HCT116 (cell line): ENCODE results near the gene TUBD1. TPM values are rescaled to one million over a fixed set of nuclear protein-coding genes. Genes with fewer than 3 reads are reported as not detected.

ENCODE experiments used
- ATAC-seq: fragments of 200-7000 bp; cut with Tn5 transposase; 2 replicates; pipeline ENCODE4 v1.9.1; 2020; ENCODE audit warnings: mild to moderate bottlenecking, moderate library complexity
- BruUV-seq: library from RNA; stranded (reverse); fragments of 400-500 nt; replicated peaks from 2 replicates; lab custom pipeline; 2021; lab: Mats Ljungman, UMichigan
- CTCF ChIA-PET: fragments of 300-600 bp; sonication (Branson Sonifier 250); formaldehyde crosslinking; loops from one replicate; lab custom pipeline; 2021; ENCODE audit warnings: antibody characterized with exemption; lab: Charles Lee
- POLR2A ChIA-PET: fragments of 300-600, 350-600 bp; sonication (Branson Sonifier 250); formaldehyde crosslinking; loops from one replicate; lab custom pipeline; 2021; ENCODE audit warnings: antibody characterized with exemption; lab: Charles Lee
- RAD21 ChIA-PET, 2 experiments: fragments of 300-600 bp; sonication (Branson Sonifier 250); formaldehyde crosslinking; loops; one replicate each; lab custom pipeline; 2023; ENCODE audit warnings: low total read pairs in 2 of 2; ENCODE audit not compliant: uncharacterized antibody in 2 of 2, unreplicated experiment in 2 of 2, low non-redundant PET in 1 of 2; lab: Charles Lee
- DNase-seq: peaks from one replicate; pipeline ENCODE4 v3.0.0-alpha.2; 2010; ENCODE audit warnings: low read depth, low spot score
- H2AFZ ChIP-seq: fragments of 200-600 bp; shearing (Covaris generic), sonication (generic); 2 replicates; pipeline ENCODE4 v1.6.1; 2017; ENCODE audit warnings: low read depth, mixed run types, mixed read lengths, antibody characterized with exemption, low read length; ENCODE audit not compliant: poor library complexity, severe bottlenecking
- H3K27ac ChIP-seq: 2 replicates; pipeline ENCODE4 v1.5.1; 2012; ENCODE audit warnings: low read depth, low read length
- H3K27me3 ChIP-seq: fragments of 200-600 bp; sonication (generic); 2 replicates; pipeline ENCODE4 v1.6.1; 2016; ENCODE audit warnings: mixed run types, low read length, mixed read lengths; ENCODE audit not compliant: insufficient read depth
- H3K36me3 ChIP-seq, 2 experiments: fragments of 200-500 bp in 1 of 2; fragments of 200-600 bp in 1 of 2; sonication (Bioruptor generic) in 1 of 2; sonication (generic) in 1 of 2; 2 replicates each; pipeline versions ENCODE4 v1.5.1 to v1.6.1; 2014 to 2016; ENCODE audit warnings: low read length in 2 of 2, inconsistent platforms in 1 of 2, mixed read lengths in 1 of 2, mixed run types in 1 of 2; ENCODE audit not compliant: insufficient read depth in 2 of 2, control insufficient read depth in 1 of 2
- H3K4me1 ChIP-seq, 2 experiments: fragments of 200-600 bp in 1 of 2; sonication (generic) in 1 of 2; 2 replicates each; pipeline versions ENCODE4 v1.5.1 to v1.6.1; 2012 to 2017; ENCODE audit warnings: low read length in 2 of 2, inconsistent platforms in 1 of 2, mild to moderate bottlenecking in 1 of 2, mixed read lengths in 1 of 2, mixed run types in 1 of 2, moderate library complexity in 1 of 2; ENCODE audit not compliant: insufficient read depth in 2 of 2, control insufficient read depth in 1 of 2
- H3K4me2 ChIP-seq: fragments of 200-600 bp; sonication (generic); 2 replicates; pipeline ENCODE4 v1.6.1; 2017; ENCODE audit warnings: mixed run types, low read length, mixed read lengths
- H3K4me3 ChIP-seq, 2 experiments: fragments of 200-600 bp in 1 of 2; sonication (generic) in 1 of 2; replicated peaks in 1 of 2; 2 replicates each; pipeline ENCODE4 v1.5.1; 2011 to 2016; ENCODE audit warnings: low read length in 2 of 2, control low read depth in 1 of 2, low read depth in 1 of 2, mild to moderate bottlenecking in 1 of 2, mixed read lengths in 1 of 2, mixed run types in 1 of 2
- H3K79me2 ChIP-seq: fragments of 200-600 bp; sonication (generic); 2 replicates; pipeline ENCODE4 v1.6.1; 2017; ENCODE audit warnings: mild to moderate bottlenecking, mixed run types, low read length, moderate library complexity, mixed read lengths; ENCODE audit not compliant: insufficient read depth
- H3K9ac ChIP-seq: fragments of 200-600 bp; sonication (generic); 2 replicates; pipeline ENCODE4 v1.6.1; 2016; ENCODE audit warnings: low read length, mixed read lengths
- H3K9me2 ChIP-seq: fragments of 200-600 bp; sonication (generic), shearing (Covaris generic); 2 replicates; pipeline ENCODE4 v1.6.1; 2017; ENCODE audit warnings: mixed run types, mild to moderate bottlenecking, moderate library complexity; ENCODE audit not compliant: insufficient read depth
- H3K9me3 ChIP-seq, 2 experiments: fragments of 200-500 bp in 1 of 2; fragments of 200-600 bp in 1 of 2; sonication (Bioruptor generic) in 1 of 2; sonication (generic) in 1 of 2; 2 replicates each; pipeline ENCODE4 v1.6.1; 2014 to 2017; ENCODE audit warnings: low read length in 2 of 2, mixed read lengths in 2 of 2, inconsistent platforms in 1 of 2, low read depth in 1 of 2, mild to moderate bottlenecking in 1 of 2, mixed run types in 1 of 2, moderate library complexity in 1 of 2; ENCODE audit not compliant: control insufficient read depth in 1 of 2, insufficient read depth in 1 of 2
- H4K20me1 ChIP-seq: fragments of 200-600 bp; sonication (generic), shearing (Covaris generic); 2 replicates; pipeline ENCODE4 v1.6.1; 2017; ENCODE audit warnings: mixed run types, mild to moderate bottlenecking, moderate library complexity; ENCODE audit not compliant: insufficient read depth
- ATF3 ChIP-seq: IDR thresholded peaks from 2 replicates; pipeline ENCODE4 v1.6.1; 2012
- EZH2 ChIP-seq: fragments of 200-600 bp; sonication (generic); IDR thresholded peaks from 2 replicates; pipeline ENCODE4 v1.6.1; 2017; ENCODE audit warnings: antibody characterized with exemption, mixed run types
- EZH2phosphoT487 ChIP-seq: fragments of 200-600 bp; IDR thresholded peaks from 2 replicates; pipeline ENCODE4 v1.6.1; 2018; ENCODE audit warnings: antibody characterized with exemption, borderline replicate concordance
- POLR2AphosphoS5 ChIP-seq: IDR thresholded peaks from 2 replicates; pipeline ENCODE4 v1.6.1; 2011; ENCODE audit warnings: mild to moderate bottlenecking, low read depth, low read length, moderate library complexity
- REST ChIP-seq: IDR thresholded peaks from 2 replicates; pipeline ENCODE4 v1.6.1; 2012; ENCODE audit warnings: low read depth
- SP1 ChIP-seq: IDR thresholded peaks from 2 replicates; pipeline ENCODE4 v1.6.1; 2012; ENCODE audit warnings: low read depth
- YY1 ChIP-seq: IDR thresholded peaks from 2 replicates; pipeline ENCODE4 v1.6.1; 2011; ENCODE audit warnings: low read length, low read depth, moderate library complexity, mild to moderate bottlenecking; ENCODE audit not compliant: insufficient replicate concordance; ENCODE audit errors: extremely low read depth
- ZFX ChIP-seq: fragments of 450-650 bp; IDR thresholded peaks from 2 replicates; pipeline ENCODE4 v1.6.1; 2017
- intact Hi-C: fragments of 100-400 bp; cut with micrococcal nuclease; formaldehyde crosslinking; loops from 2 replicates; pipeline ENCODE4 v1.10.0; 2022
- total RNA-seq: library from RNA; stranded (reverse); gene quantifications from one replicate; pipeline ENCODE4 v1.2.1, GENCODE V29; 2021; ENCODE audit not compliant: unreplicated experiment

TUBD1 gene
- total RNA-seq, 1 experiment from 2014 or later, result 13.0 TPM

- ATAC-seq (no peak), DNase-seq (no peak)
- Histone ChIP-seq H2AFZ (no peak overlapping the region), H3K4me2 (no peak overlapping the region), H3K4me1 (no peaks in the 10 kb centered on the region), H3K9me3 (no peaks in the 10 kb centered on the region), H3K9ac (no peak overlapping the region), H3K27me3 (no peaks in the 10 kb centered on the region), H3K27ac (no peak overlapping the region), H3K9me2 (no peaks in the 10 kb centered on the region), H3K4me3 (no peak overlapping the region), H3K36me3 (peaks cover 28 to 33% of the 10 kb centered on the region in 2 experiments; a peak in 3 of 4 replicates), H4K20me1 (no peaks in the 10 kb centered on the region), H3K79me2 (peaks cover 8% of the 10 kb centered on the region; the same call in 1 of the 2 replicates)
- BruUV-seq, result no TSS peak
- ChIA-PET RAD21 (no interaction called here), CTCF (no interaction called here), POLR2A (no interaction called here)
- intact Hi-C loops, result no loop called here
- TF ChIP-seq YY1 (no peak), REST (no peak), SP1 (no peak), EZH2 (no peak), ZFX (no peak), EZH2phosphoT487 (no peak), POLR2AphosphoS5 (no peak), ATF3 (no peak)
Observed at GRCh38 chr17:59884861-59885260, 7.9 kb downstream of the TUBD1 start.
